IPS-20b (cell line): ENCODE measurements around the gene GRIK5.
"Not testable (repeated sequence)": the region's sequence is repeated elsewhere in the genome, so short reads cannot be mapped to it uniquely, and the experiment has no call there.

ENCODE experiments used
- H3K27ac ChIP-seq: one replicate; pipeline ENCODE4 v1.5.1; 2013; ENCODE audit warnings: low read length
- H3K27me3 ChIP-seq: 2 replicates; pipeline ENCODE4 v1.6.1; 2013; ENCODE audit warnings: mild to moderate bottlenecking, low read length, inconsistent platforms; ENCODE audit not compliant: insufficient read depth
- H3K36me3 ChIP-seq: 2 replicates; pipeline ENCODE4 v1.6.1; 2013; ENCODE audit warnings: low read depth, mild to moderate bottlenecking, inconsistent platforms, low read length, moderate library complexity; ENCODE audit not compliant: insufficient read depth
- H3K4me1 ChIP-seq: 2 replicates; pipeline ENCODE4 v1.6.1; 2013; ENCODE audit warnings: mild to moderate bottlenecking, control low read depth, inconsistent platforms, low read length, moderate library complexity; ENCODE audit not compliant: insufficient read depth
- H3K4me3 ChIP-seq: 2 replicates; pipeline ENCODE4 v1.5.1; 2013; ENCODE audit warnings: mild to moderate bottlenecking, low read length, inconsistent platforms
- H3K9ac ChIP-seq: 2 replicates; pipeline ENCODE4 v1.6.1; 2013; ENCODE audit warnings: low read depth, mild to moderate bottlenecking, inconsistent platforms, low read length, moderate library complexity
- H3K9me3 ChIP-seq: 2 replicates; pipeline ENCODE4 v1.6.1; 2013; ENCODE audit warnings: mild to moderate bottlenecking, low read depth, low read length, inconsistent platforms; ENCODE audit not compliant: insufficient read depth

GRIK5 gene

GRCh38 chr19:42060117-42060516 is 9.9 kb downstream of the GRIK5 start:
- Histone ChIP-seq H3K36me3 (peaks cover 87% of the 10 kb centered on the region), H3K27ac (no peak overlapping the region), H3K9ac (no peak overlapping the region), H3K4me1 (no peaks in the 10 kb centered on the region), H3K27me3 (no peaks in the 10 kb centered on the region), H3K4me3 (no peak overlapping the region), H3K9me3 (no peaks in the 10 kb centered on the region)

GRCh38 chr19:42059196-42059595 is 10.8 kb downstream of the GRIK5 start:
- peaks cover 87% of the 10 kb centered on the region for H3K36me3 ChIP-seq

GRCh38 chr19:42057846-42058245 is 12.2 kb downstream of the GRIK5 start:
- H3K9ac ChIP-seq: no peak overlapping the region
- H3K9me3 ChIP-seq: no peaks in the 10 kb centered on the region
- peaks cover 87% of the 10 kb centered on the region for H3K36me3 ChIP-seq
- H3K27ac ChIP-seq: no peak overlapping the region
- H3K4me1 ChIP-seq: no peaks in the 10 kb centered on the region
- no peak overlapping the region for H3K4me3 ChIP-seq
- H3K27me3 ChIP-seq: no peaks in the 10 kb centered on the region

More at GRCh38 chr19:42059196-42059595, 10.8 kb downstream of the GRIK5 start:
- Histone ChIP-seq H3K27me3 (no peaks in the 10 kb centered on the region), H3K4me3 (no peak overlapping the region), H3K9me3 (no peaks in the 10 kb centered on the region), H3K27ac (no peak overlapping the region), H3K9ac (no peak overlapping the region), H3K4me1 (no peaks in the 10 kb centered on the region)

- no peak overlapping the region for H3K4me3 ChIP-seq
- peaks cover 82% of the 10 kb centered on the region for H3K36me3 ChIP-seq
- no peaks in the 10 kb centered on the region for H3K9me3 ChIP-seq
- H3K27me3 ChIP-seq: no peaks in the 10 kb centered on the region
- H3K9ac ChIP-seq: no peak overlapping the region
- H3K27ac ChIP-seq: no peak overlapping the region
- H3K4me1 ChIP-seq: no peaks in the 10 kb centered on the region
Measured at GRCh38 chr19:42054205-42054604, 15.8 kb downstream of the GRIK5 start.

GRCh38 chr19:42053037-42053935 is 16.7 kb downstream of the GRIK5 start:
- no peak overlapping the region for H3K9ac ChIP-seq
- no peak overlapping the region for H3K27ac ChIP-seq
- H3K36me3 ChIP-seq: peaks cover 83% of the 10 kb centered on the region
- H3K27me3 ChIP-seq: no peaks in the 10 kb centered on the region
- no peaks in the 10 kb centered on the region for H3K4me1 ChIP-seq
- no peaks in the 10 kb centered on the region for H3K9me3 ChIP-seq
- H3K4me3 ChIP-seq: no peak overlapping the region

GRCh38 chr19:42052241-42052863 is 17.7 kb downstream of the GRIK5 start:
- H3K9me3 ChIP-seq: no peaks in the 10 kb centered on the region
- H3K27me3 ChIP-seq: no peaks in the 10 kb centered on the region
- no peak overlapping the region for H3K27ac ChIP-seq
- H3K9ac ChIP-seq: no peak overlapping the region
- peaks cover 79% of the 10 kb centered on the region for H3K36me3 ChIP-seq
- H3K4me3 ChIP-seq: no peak overlapping the region
- H3K4me1 ChIP-seq: no peaks in the 10 kb centered on the region

GRCh38 chr19:42051166-42052115 is 18.6 kb downstream of the GRIK5 start:
- Histone ChIP-seq H3K36me3 (peaks cover 73% of the 10 kb centered on the region), H3K27ac (no peak overlapping the region), H3K4me3 (no peak overlapping the region)

GRCh38 chr19:42048992-42049391 is 21.0 kb downstream of the GRIK5 start:
- Histone ChIP-seq H3K9me3 (no peaks in the 10 kb centered on the region), H3K27ac (no peak overlapping the region), H3K9ac (no peak overlapping the region), H3K4me3 (no peak overlapping the region), H3K36me3 (peaks cover 72% of the 10 kb centered on the region), H3K4me1 (no peaks in the 10 kb centered on the region), H3K27me3 (no peaks in the 10 kb centered on the region)

More at GRCh38 chr19:42051166-42052115, 18.6 kb downstream of the GRIK5 start:
- Histone ChIP-seq H3K9me3 (no peaks in the 10 kb centered on the region), H3K9ac (no peak overlapping the region), H3K27me3 (no peaks in the 10 kb centered on the region), H3K4me1 (no peaks in the 10 kb centered on the region)

- Histone ChIP-seq H3K9ac (no peak overlapping the region), H3K36me3 (peaks cover 71% of the 10 kb centered on the region), H3K4me3 (no peak overlapping the region), H3K9me3 (no peaks in the 10 kb centered on the region), H3K27ac (no peak overlapping the region), H3K4me1 (no peaks in the 10 kb centered on the region), H3K27me3 (no peaks in the 10 kb centered on the region)
Measured at GRCh38 chr19:42045575-42045974, 24.4 kb downstream of the GRIK5 start.

- Histone ChIP-seq H3K27me3 (no peaks in the 10 kb centered on the region), H3K36me3 (peaks cover 69% of the 10 kb centered on the region), H3K4me3 (no peak overlapping the region), H3K4me1 (no peaks in the 10 kb centered on the region), H3K9ac (no peak overlapping the region), H3K9me3 (no peaks in the 10 kb centered on the region), H3K27ac (no peak overlapping the region)
Measured at GRCh38 chr19:42042455-42043170, 27.4 kb downstream of the GRIK5 start.

- not testable (repeated sequence) for H3K4me3 ChIP-seq, H3K9me3 ChIP-seq, H3K27me3 ChIP-seq, H3K9ac ChIP-seq, H3K27ac ChIP-seq, H3K4me1 ChIP-seq
- peaks cover 68% of the 10 kb centered on the region for H3K36me3 ChIP-seq
Measured at GRCh38 chr19:42040491-42040890, 29.5 kb downstream of the GRIK5 start.
